Loucy (cell line): Measurements from ENCODE around the gene ETV3.

Experiments
- H2AFZ ChIP-seq: fragments of 200-600 bp; sonication (generic); 2 replicates; pipeline ENCODE4 v1.6.0; 2016; ENCODE audit warnings: antibody characterized with exemption, mild to moderate bottlenecking, low read length, moderate library complexity
- H3F3A ChIP-seq: fragments of 200-600 bp; 2 replicates; pipeline ENCODE4 v1.6.0; 2016; ENCODE audit warnings: antibody characterized with exemption, low read depth, mild to moderate bottlenecking
- H3K27me3 ChIP-seq: fragments of 200-600 bp; sonication (generic); 2 replicates; pipeline ENCODE4 v1.6.1; 2014; ENCODE audit warnings: low read length, mild to moderate bottlenecking; ENCODE audit not compliant: insufficient read depth, poor library complexity, severe bottlenecking
- H3K36me3 ChIP-seq: fragments of 200-600 bp; sonication (generic); 2 replicates; pipeline ENCODE4 v1.6.1; 2016; ENCODE audit warnings: low read length; ENCODE audit not compliant: insufficient read depth
- H3K4me1 ChIP-seq: fragments of 200-600 bp; sonication (generic); 2 replicates; pipeline ENCODE4 v1.5.1; 2014; ENCODE audit warnings: low read length, mild to moderate bottlenecking; ENCODE audit not compliant: insufficient read depth, poor library complexity, severe bottlenecking
- H3K4me2 ChIP-seq: fragments of 200-600 bp; sonication (generic); 2 replicates; pipeline ENCODE4 v1.6.0; 2014; ENCODE audit warnings: antibody characterized with exemption, low read length, low read depth, mild to moderate bottlenecking; ENCODE audit not compliant: poor library complexity, severe bottlenecking
- H3K4me3 ChIP-seq: fragments of 200-600 bp; sonication (generic); 2 replicates; pipeline ENCODE4 v1.5.1; 2014; ENCODE audit warnings: low read length, mild to moderate bottlenecking, mixed read lengths; ENCODE audit not compliant: poor library complexity, severe bottlenecking
- H3K79me2 ChIP-seq: fragments of 200-600 bp; sonication (generic); 2 replicates; pipeline ENCODE4 v1.6.1; 2014; ENCODE audit warnings: low read length; ENCODE audit not compliant: insufficient read depth
- H3K9ac ChIP-seq: fragments of 200-600 bp; sonication (generic); 2 replicates; pipeline ENCODE4 v1.6.0; 2014; ENCODE audit warnings: mild to moderate bottlenecking, low read depth, low read length, moderate library complexity; ENCODE audit not compliant: poor library complexity, severe bottlenecking
- H3K9me2 ChIP-seq: fragments of 200-600 bp; sonication (generic); replicated peaks from 2 replicates; pipeline ENCODE4 v1.6.1; 2016; ENCODE audit warnings: low read depth, low read length, mixed read lengths
- H3K9me3 ChIP-seq: fragments of 200-600 bp; sonication (generic); 2 replicates; pipeline ENCODE4 v1.6.1; 2014; ENCODE audit warnings: mild to moderate bottlenecking, antibody characterized with exemption, low read length, low read depth; ENCODE audit not compliant: insufficient read depth
- H4K20me1 ChIP-seq: fragments of 200-600 bp; sonication (generic); 2 replicates; pipeline ENCODE4 v1.6.0; 2014; ENCODE audit warnings: antibody characterized with exemption, low read length, mild to moderate bottlenecking; ENCODE audit not compliant: insufficient read depth, poor library complexity, severe bottlenecking
- EZH2phosphoT487 ChIP-seq: fragments of 200-600 bp; IDR thresholded peaks from 2 replicates; pipeline ENCODE4 v1.6.1; 2018; ENCODE audit warnings: antibody characterized with exemption, mild to moderate bottlenecking, moderate library complexity, borderline replicate concordance
- TF ChIP-seq, protein P1 (sequence below): fragments of 200-600 bp; sonication (generic); conservative IDR thresholded peaks from 2 replicates; pipeline ENCODE4 v1.5.1; 2014; ENCODE audit warnings: mild to moderate bottlenecking, antibody characterized with exemption, low read length

The ETV3 gene

DNA sequence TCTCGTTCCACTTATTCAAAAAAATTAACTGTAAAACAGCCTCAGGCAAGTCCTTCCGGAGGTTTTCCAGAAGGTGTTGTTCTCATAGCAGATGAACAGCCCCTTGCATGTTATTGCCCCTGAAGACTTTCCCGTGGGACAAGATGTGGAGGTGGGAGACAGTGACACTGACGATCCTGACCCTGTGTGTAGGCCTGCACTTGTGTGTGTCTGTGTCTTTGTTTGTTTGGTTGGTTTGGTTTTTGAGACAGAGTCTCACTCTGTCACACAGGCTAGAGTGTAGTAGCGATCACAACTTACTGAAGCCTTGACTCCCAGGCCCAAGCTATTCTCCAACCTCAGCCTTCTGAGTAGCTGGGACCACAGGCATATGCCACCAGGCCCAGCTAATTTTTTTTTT lies 51.2 kb downstream of the ETV3 start:
- Histone ChIP-seq H3K9me3 (no peaks in the 10 kb centered on the region), H3K27me3 (no peaks in the 10 kb centered on the region), H3K4me1 (no peaks in the 10 kb centered on the region), H3K4me3 (no peak overlapping the region), H4K20me1 (no peaks in the 10 kb centered on the region), H3K4me2 (no peak overlapping the region), H3K9me2 (no peaks in the 10 kb centered on the region), H3K79me2 (no peaks in the 10 kb centered on the region), H2AFZ (no peak overlapping the region), H3K36me3 (no peaks in the 10 kb centered on the region), H3F3A (no peaks in the 10 kb centered on the region), H3K9ac (no peak overlapping the region)
- TF ChIP-seq, protein P1, sequence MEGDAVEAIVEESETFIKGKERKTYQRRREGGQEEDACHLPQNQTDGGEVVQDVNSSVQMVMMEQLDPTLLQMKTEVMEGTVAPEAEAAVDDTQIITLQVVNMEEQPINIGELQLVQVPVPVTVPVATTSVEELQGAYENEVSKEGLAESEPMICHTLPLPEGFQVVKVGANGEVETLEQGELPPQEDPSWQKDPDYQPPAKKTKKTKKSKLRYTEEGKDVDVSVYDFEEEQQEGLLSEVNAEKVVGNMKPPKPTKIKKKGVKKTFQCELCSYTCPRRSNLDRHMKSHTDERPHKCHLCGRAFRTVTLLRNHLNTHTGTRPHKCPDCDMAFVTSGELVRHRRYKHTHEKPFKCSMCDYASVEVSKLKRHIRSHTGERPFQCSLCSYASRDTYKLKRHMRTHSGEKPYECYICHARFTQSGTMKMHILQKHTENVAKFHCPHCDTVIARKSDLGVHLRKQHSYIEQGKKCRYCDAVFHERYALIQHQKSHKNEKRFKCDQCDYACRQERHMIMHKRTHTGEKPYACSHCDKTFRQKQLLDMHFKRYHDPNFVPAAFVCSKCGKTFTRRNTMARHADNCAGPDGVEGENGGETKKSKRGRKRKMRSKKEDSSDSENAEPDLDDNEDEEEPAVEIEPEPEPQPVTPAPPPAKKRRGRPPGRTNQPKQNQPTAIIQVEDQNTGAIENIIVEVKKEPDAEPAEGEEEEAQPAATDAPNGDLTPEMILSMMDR = no peak
- TF ChIP-seq EZH2phosphoT487 = no peak

DNA sequence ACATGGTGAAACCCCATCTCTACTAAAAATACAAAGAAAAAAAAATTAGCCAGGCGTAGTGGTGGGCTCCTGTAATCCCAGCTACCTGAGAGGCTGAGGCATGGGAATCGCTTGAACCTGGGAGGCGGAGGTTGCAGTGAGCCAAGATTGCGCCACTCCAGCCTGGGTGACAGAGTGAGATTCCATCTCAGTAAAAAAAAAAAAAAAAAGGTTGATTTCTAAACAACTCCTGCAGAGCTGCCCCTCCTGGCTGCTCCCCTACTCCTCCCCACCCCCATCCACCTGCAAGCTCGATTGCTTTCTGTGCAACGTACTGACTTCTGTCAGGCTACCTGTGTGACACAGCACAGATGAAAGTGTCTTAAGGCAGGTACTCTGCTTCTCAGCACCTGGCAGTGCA lies 51.9 kb downstream of the ETV3 start:
- H2AFZ ChIP-seq = no peak overlapping the region
- no peaks in the 10 kb centered on the region for H4K20me1 ChIP-seq
- no peaks in the 10 kb centered on the region for H3K79me2 ChIP-seq
- H3K4me1 ChIP-seq = no peaks in the 10 kb centered on the region
- no peaks in the 10 kb centered on the region for H3F3A ChIP-seq
- no peaks in the 10 kb centered on the region for H3K27me3 ChIP-seq
- no peak overlapping the region for H3K4me3 ChIP-seq
- H3K9ac ChIP-seq = no peak overlapping the region
- TF ChIP-seq, protein P1 = no peak
- TF ChIP-seq EZH2phosphoT487 = no peak
- no peaks in the 10 kb centered on the region for H3K9me3 ChIP-seq
- H3K4me2 ChIP-seq = no peak overlapping the region
- H3K9me2 ChIP-seq = no peaks in the 10 kb centered on the region
- H3K36me3 ChIP-seq = no peaks in the 10 kb centered on the region

DNA sequence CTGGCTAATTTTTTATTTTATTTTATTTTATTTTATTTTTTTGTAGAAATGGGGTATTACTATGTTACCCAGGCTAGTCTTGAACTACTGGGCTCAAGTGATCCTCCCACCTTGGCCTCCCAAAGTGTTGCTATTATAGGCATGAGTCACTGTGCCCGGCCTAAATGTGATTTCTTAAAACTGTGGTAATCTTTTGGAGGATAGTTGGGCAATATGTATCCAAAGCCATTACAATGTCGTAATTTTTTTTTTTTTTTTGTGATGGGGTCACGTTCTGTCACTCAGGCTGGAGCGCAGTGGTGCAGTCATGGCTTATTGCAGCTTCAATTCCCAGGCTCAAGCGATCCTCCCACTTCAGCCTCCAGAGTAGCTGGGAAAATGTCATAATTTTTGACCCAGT lies 52.8 kb downstream of the ETV3 start:
- no peak overlapping the region for H3K4me2 ChIP-seq
- no peaks in the 10 kb centered on the region for H3K9me3 ChIP-seq
- H3K4me1 ChIP-seq = no peaks in the 10 kb centered on the region
- TF ChIP-seq, protein P1 = no peak
- no peak for TF ChIP-seq EZH2phosphoT487
- no peaks in the 10 kb centered on the region for H4K20me1 ChIP-seq
- no peaks in the 10 kb centered on the region for H3K9me2 ChIP-seq
- H3K4me3 ChIP-seq = no peak overlapping the region
- H3K9ac ChIP-seq = no peak overlapping the region
- no peaks in the 10 kb centered on the region for H3F3A ChIP-seq
- H2AFZ ChIP-seq = no peak overlapping the region
- H3K27me3 ChIP-seq = no peaks in the 10 kb centered on the region
- no peaks in the 10 kb centered on the region for H3K79me2 ChIP-seq
- no peaks in the 10 kb centered on the region for H3K36me3 ChIP-seq
